Vagina (tissue), 2 donors: ENCODE measurements around the gene OSBPL8.

Source experiments
- POLR2A ChIP-seq, 2 donors: fragments of 450-650 bp; IDR thresholded peaks; one replicate each; pipeline ENCODE4 v1.6.1; 2017; ENCODE audit warnings: antibody characterized with exemption in 2 of 2, mild to moderate bottlenecking in 2 of 2, moderate library complexity in 2 of 2
- TF ChIP-seq, protein P1 (sequence below), 3 experiments: fragments of 450-650 bp in 2 of 3; fragments of 200-600 bp in 1 of 3; sonication (generic) in 1 of 3; IDR thresholded peaks; one replicate each; pipeline ENCODE4 v1.5.1; 2017 to 2019; ENCODE audit warnings: antibody characterized with exemption in 3 of 3, mild to moderate bottlenecking in 2 of 3, moderate library complexity in 2 of 3

DNA sequence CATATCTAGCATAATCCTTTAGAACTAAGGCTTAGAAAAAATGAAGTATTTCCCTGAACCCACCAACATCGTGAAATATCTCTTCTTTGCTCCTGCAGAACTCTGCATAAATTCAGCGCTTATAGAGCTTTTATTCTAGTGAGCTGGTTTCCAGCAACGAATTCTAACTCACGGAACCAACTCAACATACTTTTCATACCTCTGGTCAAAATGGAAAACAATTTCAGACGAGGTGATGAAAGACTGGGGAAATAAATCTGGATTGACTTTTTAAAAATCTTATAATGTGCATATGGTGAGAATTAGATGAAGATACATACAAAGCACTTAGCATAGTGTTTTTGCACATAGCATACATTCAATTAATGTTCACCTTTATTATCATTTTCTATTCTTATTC, 148.8 kb downstream of the OSBPL8 start:
- no peak for TF ChIP-seq POLR2A (IDR thresholded peaks at IDR 0.05)
- TF ChIP-seq, protein P1, sequence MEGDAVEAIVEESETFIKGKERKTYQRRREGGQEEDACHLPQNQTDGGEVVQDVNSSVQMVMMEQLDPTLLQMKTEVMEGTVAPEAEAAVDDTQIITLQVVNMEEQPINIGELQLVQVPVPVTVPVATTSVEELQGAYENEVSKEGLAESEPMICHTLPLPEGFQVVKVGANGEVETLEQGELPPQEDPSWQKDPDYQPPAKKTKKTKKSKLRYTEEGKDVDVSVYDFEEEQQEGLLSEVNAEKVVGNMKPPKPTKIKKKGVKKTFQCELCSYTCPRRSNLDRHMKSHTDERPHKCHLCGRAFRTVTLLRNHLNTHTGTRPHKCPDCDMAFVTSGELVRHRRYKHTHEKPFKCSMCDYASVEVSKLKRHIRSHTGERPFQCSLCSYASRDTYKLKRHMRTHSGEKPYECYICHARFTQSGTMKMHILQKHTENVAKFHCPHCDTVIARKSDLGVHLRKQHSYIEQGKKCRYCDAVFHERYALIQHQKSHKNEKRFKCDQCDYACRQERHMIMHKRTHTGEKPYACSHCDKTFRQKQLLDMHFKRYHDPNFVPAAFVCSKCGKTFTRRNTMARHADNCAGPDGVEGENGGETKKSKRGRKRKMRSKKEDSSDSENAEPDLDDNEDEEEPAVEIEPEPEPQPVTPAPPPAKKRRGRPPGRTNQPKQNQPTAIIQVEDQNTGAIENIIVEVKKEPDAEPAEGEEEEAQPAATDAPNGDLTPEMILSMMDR (IDR thresholded peaks at IDR 0.05): no peak
